Endothelial cell of umbilical vein (primary cell): ENCODE data around the gene AMIGO2. TPM values are rescaled to one million over a fixed set of nuclear protein-coding genes. Genes with fewer than 3 reads are reported as not detected.

Experiments
- BruUV-seq: library from RNA; stranded (reverse); fragments of 400-500 nt; replicated peaks from 2 replicates; lab custom pipeline; 2021; lab: Mats Ljungman, UMichigan
- CTCF ChIA-PET: fragments of 300-600, 350-600 bp; sonication (Branson Sonifier 250); formaldehyde crosslinking; loops from one replicate; lab custom pipeline; 2021; ENCODE audit warnings: antibody characterized with exemption, inconsistent platforms; lab: Charles Lee
- POLR2A ChIA-PET: fragments of 300-600, 350-600 bp; sonication (Branson Sonifier 250); formaldehyde crosslinking; loops from one replicate; lab custom pipeline; 2021; ENCODE audit warnings: antibody characterized with exemption, inconsistent platforms; lab: Charles Lee
- DNase-seq: peaks from one replicate; pipeline ENCODE4 v3.0.0-alpha.2; 2011; ENCODE audit warnings: low read depth, low spot score
- FAIRE-seq: peaks from 2 replicates; lab custom pipeline; 2011; peaks lifted over from hg19 to GRCh38; lab: Jason Lieb, UNC
- H2AFZ ChIP-seq: 2 replicates; pipeline ENCODE4 v1.6.0; 2012; ENCODE audit warnings: low read depth, low read length, control low read depth, inconsistent platforms
- H3K27ac ChIP-seq: 2 replicates; pipeline ENCODE4 v1.5.1; 2011; ENCODE audit warnings: low read depth, mild to moderate bottlenecking, control low read depth, low read length, moderate library complexity; ENCODE audit not compliant: insufficient read depth
- H3K27me3 ChIP-seq, 2 experiments: 2 replicates each; pipeline versions ENCODE4 v1.6.0 to v1.6.1; 2011; ENCODE audit warnings: low read length in 2 of 2, mixed read lengths in 1 of 2; ENCODE audit not compliant: control insufficient read depth in 2 of 2, insufficient read depth in 2 of 2
- H3K36me3 ChIP-seq, 2 experiments: 2 replicates in 1 of 2; 3 replicates in 1 of 2; pipeline ENCODE4 v1.5.1; 2011; ENCODE audit warnings: low read length in 2 of 2, mild to moderate bottlenecking in 1 of 2, moderate library complexity in 1 of 2; ENCODE audit not compliant: control insufficient read depth in 2 of 2, insufficient read depth in 2 of 2; ENCODE audit errors: extremely low read depth in 1 of 2
- H3K4me1 ChIP-seq: 3 replicates; pipeline ENCODE4 v1.5.1; 2011; ENCODE audit warnings: mild to moderate bottlenecking, low read length; ENCODE audit not compliant: control insufficient read depth, insufficient read depth; ENCODE audit errors: extremely low read depth
- H3K4me2 ChIP-seq: 2 replicates; pipeline ENCODE4 v1.6.1; 2011; ENCODE audit warnings: low read length, control low read depth, mixed read lengths; ENCODE audit not compliant: insufficient read depth
- H3K4me3 ChIP-seq, 3 experiments: fragments of 200-600 bp in 1 of 3; sonication (generic), shearing (Covaris generic) in 1 of 3; replicated peaks in 1 of 3; 2 replicates each; pipeline ENCODE4 v1.5.1; 2011 to 2016; ENCODE audit warnings: control low read depth in 3 of 3, low read length in 3 of 3, mild to moderate bottlenecking in 2 of 3, inconsistent platforms in 1 of 3, low read depth in 1 of 3, moderate library complexity in 1 of 3; ENCODE audit not compliant: insufficient read depth in 1 of 3
- H3K79me2 ChIP-seq: 2 replicates; pipeline ENCODE4 v1.6.0; 2012; ENCODE audit warnings: low read length, inconsistent platforms; ENCODE audit not compliant: control insufficient read depth, insufficient read depth
- H3K9ac ChIP-seq: replicated peaks from 2 replicates; pipeline ENCODE3; 2011; ENCODE audit warnings: low read length, control low read depth; ENCODE audit not compliant: insufficient read depth; ENCODE audit errors: extremely low read depth
- H3K9me1 ChIP-seq: replicated peaks from 3 replicates; pipeline ENCODE4 v1.6.0; 2011; ENCODE audit warnings: mild to moderate bottlenecking, low read length; ENCODE audit not compliant: control insufficient read depth, insufficient read depth; ENCODE audit errors: extremely low read depth
- H3K9me3 ChIP-seq: replicated peaks from 2 replicates; pipeline ENCODE4 v1.5.1; 2012; ENCODE audit warnings: low read length, inconsistent platforms; ENCODE audit not compliant: control insufficient read depth, insufficient read depth
- H4K20me1 ChIP-seq: replicated peaks from 2 replicates; pipeline ENCODE3; 2011; ENCODE audit warnings: mild to moderate bottlenecking, low read length; ENCODE audit not compliant: control insufficient read depth, insufficient read depth; ENCODE audit errors: extremely low read depth
- CTCF ChIP-seq, 2 donors: IDR thresholded peaks; 1 replicate in 1 of 2; 2 replicates in 1 of 2; pipeline ENCODE4 v1.5.1; 2011; ENCODE audit warnings: low read length in 2 of 2, mild to moderate bottlenecking in 2 of 2, moderate library complexity in 2 of 2, control low read depth in 1 of 2, inconsistent platforms in 1 of 2, low read depth in 1 of 2; ENCODE audit not compliant: insufficient read depth in 1 of 2; ENCODE audit errors: extremely low read depth in 1 of 2
- JUN ChIP-seq: IDR thresholded peaks from 2 replicates; pipeline ENCODE4 v1.6.1; 2011; ENCODE audit warnings: borderline replicate concordance, low read depth; ENCODE audit not compliant: insufficient read length, insufficient read depth
- MAX ChIP-seq: IDR thresholded peaks from 2 replicates; pipeline ENCODE4 v1.6.1; 2011; ENCODE audit not compliant: insufficient read depth, insufficient read length
- MYC ChIP-seq: IDR thresholded peaks from one replicate; pipeline ENCODE4 v1.6.1; 2011; ENCODE audit warnings: mild to moderate bottlenecking, low read depth, low read length
- dilution Hi-C: fragments of 300-500 bp; cut with MboI; formaldehyde crosslinking; loops from one replicate; pipeline ENCODE4 v1.15.0; 2019; ENCODE audit warnings: low sequenced_read_pairs; ENCODE audit not compliant: extremely low pct_ligation_motif_present
- intact Hi-C: fragments of 100-400 bp; cut with micrococcal nuclease; formaldehyde crosslinking; loops from one replicate; pipeline ENCODE4 v1.10.0; 2022
- polyA plus RNA-seq, 4 experiments: library from polyadenylated mRNA; depleted of rRNA in 3 of 4; stranded (reverse) in 3 of 4; unstranded in 1 of 4; fragments of >200 nt; gene quantifications; 2 replicates each; pipeline versions ENCODE4 v1.2.1 to v1.2.3, GENCODE V29; 2011 to 2012; ENCODE audit warnings: missing spikeins in 1 of 4
- total RNA-seq: library from RNA; stranded (reverse); gene quantifications from 2 replicates; pipeline ENCODE4 v1.2.3, GENCODE V29; 2021

AMIGO2 gene
- total and polyA plus RNA-seq, 2 donors (not counting 3 experiments of a cell fraction or from before 2014, with no cell fraction given), result 5.4 to 7.5 TPM

- Histone ChIP-seq H2AFZ (no peak overlapping the region), H3K4me3 (no peak overlapping the region), H3K4me2 (no peak overlapping the region), H3K9me1 (no peaks in the 10 kb centered on the region), H3K79me2 (no peaks in the 10 kb centered on the region), H4K20me1 (no peaks in the 10 kb centered on the region), H3K27ac (no peak overlapping the region), H3K27me3 (no peaks in the 10 kb centered on the region), H3K9ac (no peak overlapping the region), H3K36me3 (no peaks in the 10 kb centered on the region), H3K4me1 (no peaks in the 10 kb centered on the region), H3K9me3 (no peaks in the 10 kb centered on the region)
- TF ChIP-seq JUN (no peak), MAX (no peak), MYC (no peak)
- ChIA-PET POLR2A (interaction anchor here (1.1 kb wide), 1 partner anchor 364 kb away, joined by 3 read pairs; no protein-coding TSS in a partner anchor), CTCF (interaction anchor here (0.8 to 6.4 kb wide), 62 partner anchors 9 to 961 kb away, joined by 3 to 306 read pairs (median 5); partner anchors contain the start of genes AMIGO2 and PCED1B)
- FAIRE-seq, result no peak
- BruUV-seq, result no TSS peak
- dilution Hi-C loops (no loop called here), intact Hi-C loops (loop anchor here (10.0 kb wide), 1 partner anchor 512 kb away; no protein-coding TSS in a partner anchor)
- DNase-seq, result no peak
Observed at GRCh38 chr12:47033081-47033480, 46.7 kb downstream of the AMIGO2 start.

GRCh38 chr12:47032644-47033043 is 47.1 kb downstream of the AMIGO2 start:
- H3K4me2 ChIP-seq, result no peak overlapping the region
- FAIRE-seq, result peak; percentile 74
- CTCF ChIA-PET, result interaction anchor here (0.6 to 6.4 kb wide), 71 partner anchors 9 to 961 kb away, joined by 3 to 306 read pairs (median 5); partner anchors contain the start of genes AMIGO2 and PCED1B

More at GRCh38 chr12:47032644-47033043, 47.1 kb downstream of the AMIGO2 start:
- TF ChIP-seq CTCF (IDR thresholded peaks at IDR 0.05; ENCODE audit: extremely low read depth in 1 of 2, insufficient read depth in 1 of 2, low read depth in 1 of 2, low read length in 2 of 2) (peak; percentile 17 to 25), JUN (no peak)
- H3K4me3 ChIP-seq, result no peak overlapping the region
- H3K27ac ChIP-seq, result no peak overlapping the region
- no peak overlapping the region for H2AFZ ChIP-seq
- H3K4me1 ChIP-seq, result no peaks in the 10 kb centered on the region
- POLR2A ChIA-PET, result interaction anchor here (1.1 kb wide), 1 partner anchor 365 kb away, joined by 3 read pairs; no protein-coding TSS in a partner anchor
- H3K27me3 ChIP-seq, result no peaks in the 10 kb centered on the region
- no peaks in the 10 kb centered on the region for H3K9me3 ChIP-seq
- dilution Hi-C loops (no loop called here), intact Hi-C loops (loop anchor here (1.0 to 10.0 kb wide), 5 partner anchors 275 to 654 kb away; no protein-coding TSS in a partner anchor)
- no peak overlapping the region for H3K9ac ChIP-seq
- no TSS peak for BruUV-seq
- no peaks in the 10 kb centered on the region for H3K79me2 ChIP-seq
- peak; percentile 74 for DNase-seq
- H3K36me3 ChIP-seq, result no peaks in the 10 kb centered on the region
- H4K20me1 ChIP-seq, result no peaks in the 10 kb centered on the region
- no peaks in the 10 kb centered on the region for H3K9me1 ChIP-seq
